ENCODE measurements around the gene DAGLA.
"Not testable (repeated sequence)": the region's sequence is repeated elsewhere in the genome, so short reads cannot be mapped to it uniquely, and the experiment has no call there.

DAGLA gene

DNA sequence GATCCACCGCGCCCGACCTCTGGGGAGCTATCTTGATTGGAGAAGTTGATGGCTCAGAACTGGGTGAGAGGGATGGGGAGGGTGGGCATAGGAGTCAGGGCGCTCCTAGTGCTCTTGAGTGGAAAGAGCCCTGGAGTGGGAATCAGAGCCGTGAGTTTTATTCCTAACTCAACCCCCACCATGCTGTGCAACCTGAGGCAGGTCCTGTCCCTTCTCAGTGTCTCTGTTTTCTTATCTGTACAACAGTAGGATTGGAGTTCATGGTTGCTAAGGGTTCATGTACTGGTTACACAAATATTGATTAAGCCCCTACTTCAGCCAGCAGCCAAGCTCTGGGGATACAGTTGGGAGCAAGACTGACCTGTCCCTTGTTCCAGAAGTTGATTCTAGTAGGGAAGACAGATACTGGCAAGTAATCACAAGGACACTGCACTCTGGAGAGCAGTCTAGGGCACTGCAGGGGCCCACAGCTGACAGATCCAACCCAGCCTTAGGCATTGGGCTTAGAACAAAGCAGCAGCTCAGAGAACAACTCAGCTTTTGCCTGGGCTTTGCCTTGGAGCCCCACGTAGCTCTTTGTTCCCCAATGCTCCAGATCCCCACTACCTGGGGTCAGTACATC is 12.4 kb upstream of the DAGLA start:
- DNase-seq: no peak

DNA sequence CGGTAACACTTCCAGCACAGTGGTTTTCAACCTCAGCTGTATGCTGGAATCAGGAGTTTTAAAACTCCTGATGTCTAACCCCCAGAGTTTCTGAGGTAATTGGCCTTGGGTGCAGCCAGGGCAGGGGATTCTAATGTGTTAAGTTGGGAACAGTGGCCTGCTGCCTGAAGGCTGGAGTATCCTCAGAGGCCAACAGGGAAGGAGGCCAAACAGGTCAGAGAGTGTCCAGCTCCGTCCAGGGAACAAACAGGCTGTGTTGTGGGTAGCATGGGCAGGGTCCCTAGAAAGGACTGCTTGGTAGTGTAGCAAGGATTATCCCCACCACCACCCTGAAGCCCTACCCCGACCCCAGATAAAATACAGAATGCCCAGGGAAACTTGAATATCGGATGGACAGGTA is 10.8 kb upstream of the DAGLA start:
- DNase-seq: no peak

DNA sequence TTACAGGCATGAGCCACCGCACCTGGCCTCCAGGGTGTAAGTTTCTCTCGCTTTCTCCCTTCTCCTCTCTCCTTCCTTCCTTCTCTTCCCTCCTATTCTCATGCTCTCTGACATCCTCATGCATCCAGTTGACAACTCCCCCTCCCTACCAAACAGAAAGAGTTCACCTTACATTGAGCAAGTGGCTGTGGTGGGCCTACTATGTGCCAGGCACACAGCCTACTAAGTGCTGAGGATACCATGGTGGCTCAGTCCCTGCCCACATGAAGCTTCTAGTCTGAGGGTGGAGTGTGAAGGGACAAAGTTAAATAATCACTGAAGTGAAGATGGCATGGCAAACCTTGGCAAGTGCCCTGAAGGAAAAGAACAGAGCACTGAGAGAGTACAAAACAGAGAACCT is 9.6 kb upstream of the DAGLA start:
- no peak for DNase-seq

DNA sequence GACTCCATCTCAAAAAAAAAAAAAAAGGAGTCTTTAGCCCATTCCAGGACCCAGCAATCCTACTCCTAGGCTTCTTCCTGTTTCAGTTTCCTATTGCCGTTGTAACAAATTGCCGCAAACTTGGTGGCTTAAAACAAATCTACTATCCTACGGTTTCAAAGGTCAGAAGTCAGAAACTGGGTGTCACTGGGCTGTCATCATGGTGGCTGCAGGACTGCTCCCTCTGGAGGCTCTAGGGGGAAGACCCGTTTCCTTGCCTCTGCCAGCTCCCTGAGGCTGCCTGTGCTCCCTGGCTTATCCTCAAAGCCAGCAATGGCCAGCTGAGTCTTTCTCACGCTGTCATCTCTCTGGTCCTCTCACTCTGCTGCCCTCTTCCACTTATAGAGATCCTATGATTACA is 8.7 kb upstream of the DAGLA start:
- DNase-seq: no peak

DNA sequence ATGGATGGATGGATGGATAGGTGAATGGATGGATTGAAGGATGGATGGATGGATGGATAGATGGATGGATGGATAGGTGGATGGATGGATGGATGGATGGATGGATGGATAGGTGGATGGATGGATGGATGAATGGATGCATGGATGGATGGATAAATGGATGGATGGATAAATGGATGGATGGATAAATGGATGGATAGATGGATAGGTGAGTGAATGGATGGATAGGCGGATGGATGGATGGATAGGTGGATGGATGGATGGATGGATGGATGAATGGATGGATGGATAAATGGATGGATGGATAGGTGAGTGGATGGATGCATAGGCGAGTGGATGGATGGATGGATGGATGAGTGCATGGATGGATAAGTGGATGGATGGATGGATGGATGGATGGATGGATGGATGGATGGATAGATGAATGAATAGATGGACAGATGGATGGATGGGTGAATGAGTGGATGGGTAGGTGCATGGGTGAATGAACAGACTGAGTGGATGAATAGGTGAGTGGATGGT is 6.2 kb upstream of the DAGLA start:
- not testable (repeated sequence) for DNase-seq

DNA sequence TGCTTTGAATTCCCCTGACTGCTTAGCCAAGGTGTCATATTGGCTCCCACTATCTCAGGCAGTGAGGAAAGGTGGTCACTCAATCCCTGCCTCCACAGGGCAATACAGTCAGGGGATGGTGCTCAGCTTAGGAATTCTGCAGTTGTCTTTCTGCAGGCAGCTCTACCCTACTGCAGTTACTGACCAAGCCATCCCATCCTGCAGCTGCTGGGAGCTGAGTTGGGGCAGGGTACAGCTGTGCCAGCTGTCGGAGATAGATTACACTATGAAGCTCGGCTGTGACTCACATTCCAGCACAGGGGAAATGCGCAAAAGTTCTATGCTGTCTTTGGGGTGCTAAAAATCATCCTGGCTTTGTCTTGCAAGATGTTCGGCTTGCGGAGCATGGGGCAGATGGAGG is 4.4 kb upstream of the DAGLA start:
- DNase-seq: no peak

DNA sequence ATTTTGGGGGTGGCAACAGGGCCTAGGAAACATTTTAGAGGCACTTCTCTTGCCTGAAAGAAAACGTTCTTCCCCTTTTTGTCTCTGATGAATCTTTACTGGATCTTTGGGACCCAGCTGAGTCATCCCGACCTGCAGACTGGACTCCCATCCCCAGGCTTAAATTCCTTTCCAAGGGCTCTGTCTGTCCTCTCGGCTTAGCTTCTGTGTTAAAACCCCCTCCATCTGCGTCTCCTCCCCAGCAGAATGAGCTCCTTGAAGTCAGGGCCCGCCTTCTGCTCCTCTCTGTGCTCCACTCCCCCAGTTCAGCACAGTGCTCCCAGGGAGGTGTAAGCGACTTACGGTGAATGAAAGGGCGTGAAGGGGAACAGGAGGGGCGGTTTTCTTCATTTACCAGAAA is 895 bp upstream of the DAGLA start:
- DNase-seq: no peak

DNA sequence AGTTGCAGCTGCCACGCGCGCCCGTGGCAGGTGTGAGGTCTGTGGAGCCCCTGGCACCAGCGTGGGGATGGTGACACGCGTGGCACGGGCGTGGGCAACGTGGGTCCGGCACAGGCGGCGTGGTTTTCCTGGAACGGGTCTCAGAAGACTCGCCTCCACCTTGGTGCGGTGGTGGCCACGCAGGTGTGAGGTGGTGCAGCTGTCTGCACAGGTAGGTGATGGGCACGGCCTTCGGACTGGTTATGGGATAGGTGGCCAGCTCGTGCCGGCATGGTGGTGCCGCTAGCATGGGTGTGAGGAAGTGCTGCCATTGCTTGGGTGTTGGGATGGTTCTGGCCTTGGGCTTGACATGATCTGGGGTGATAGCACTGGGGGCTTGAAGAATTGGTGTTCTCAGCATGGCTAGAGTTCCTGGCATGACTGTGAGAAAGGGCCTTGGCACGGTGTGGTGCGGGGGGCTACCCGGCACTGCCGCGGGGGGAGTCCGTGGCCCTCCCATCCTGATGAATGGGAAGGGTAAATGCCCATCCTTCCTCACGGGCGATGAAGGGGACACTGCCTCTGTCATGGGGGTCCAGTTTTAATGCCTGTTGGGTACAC is 531 bp downstream of the DAGLA start:
- DNase-seq: no peak

DNA sequence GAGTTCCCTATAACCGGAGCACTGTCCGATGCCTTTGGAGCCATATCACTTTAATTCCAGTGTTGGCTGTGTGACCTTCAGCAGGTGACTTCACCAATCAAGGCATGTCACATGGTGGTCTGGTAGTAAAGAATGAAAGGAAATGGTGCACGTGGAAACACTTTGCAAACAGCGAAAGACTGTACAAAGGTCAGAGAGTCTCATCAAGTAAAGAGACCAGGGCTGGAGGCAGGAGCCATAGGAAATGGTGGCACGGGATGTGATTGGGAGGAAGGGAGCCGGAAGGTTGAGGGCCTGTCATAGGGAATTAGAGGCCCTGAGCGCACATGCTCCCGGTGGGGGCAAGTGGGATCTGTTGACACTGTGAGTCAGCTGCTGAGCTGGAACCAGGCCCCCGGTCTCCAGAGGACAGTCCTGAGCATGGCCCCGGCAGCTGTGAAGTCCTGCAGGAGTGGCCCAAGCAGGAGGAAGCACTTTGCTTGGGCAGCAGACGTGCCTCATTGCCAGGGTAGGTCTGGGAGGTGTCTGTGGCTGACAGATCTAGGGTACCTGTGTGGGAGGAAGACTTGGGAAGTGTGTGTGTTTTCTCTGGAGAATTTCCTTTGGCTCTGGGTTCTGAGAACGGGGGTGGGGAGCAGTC is 2.0 kb downstream of the DAGLA start:
- no peak for DNase-seq

DNA sequence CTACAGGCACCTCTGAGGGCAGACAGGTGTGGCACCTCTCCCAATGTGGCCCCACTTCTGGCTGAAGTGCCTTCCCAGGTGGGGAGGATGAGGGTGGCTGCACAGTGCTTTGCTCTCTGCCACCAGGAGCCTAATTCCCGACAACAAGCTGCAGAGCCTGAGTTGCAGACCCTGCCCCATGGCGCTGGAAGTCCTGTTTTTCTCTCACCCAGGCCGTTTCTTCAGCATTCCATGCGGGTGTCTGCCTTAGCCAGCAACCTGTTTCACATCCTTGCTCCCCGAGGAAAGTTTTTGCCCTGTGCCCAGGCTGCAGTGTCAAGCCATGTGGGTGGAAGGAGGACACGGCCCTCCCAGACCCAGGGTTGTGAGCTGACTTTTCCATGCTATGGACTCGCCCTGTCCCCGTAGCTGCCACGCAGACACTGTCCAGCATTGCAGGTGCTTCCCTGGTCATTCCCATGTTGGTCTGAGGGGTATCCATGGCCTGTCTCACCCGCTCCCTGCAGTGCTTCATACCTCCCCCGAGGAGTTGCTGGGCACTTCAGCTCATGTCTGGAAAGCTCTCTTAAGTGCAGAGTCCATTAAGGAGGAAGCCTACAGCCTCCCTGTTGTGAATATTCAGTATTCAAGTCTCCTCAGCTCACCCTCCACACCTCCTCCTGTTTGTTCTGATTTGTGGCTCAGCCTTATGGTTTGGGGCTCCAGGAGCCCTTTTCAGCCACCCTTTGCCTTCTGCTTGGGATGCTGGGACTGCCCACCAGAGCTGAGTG is 2.9 kb downstream of the DAGLA start:
- no peak for DNase-seq

DNA sequence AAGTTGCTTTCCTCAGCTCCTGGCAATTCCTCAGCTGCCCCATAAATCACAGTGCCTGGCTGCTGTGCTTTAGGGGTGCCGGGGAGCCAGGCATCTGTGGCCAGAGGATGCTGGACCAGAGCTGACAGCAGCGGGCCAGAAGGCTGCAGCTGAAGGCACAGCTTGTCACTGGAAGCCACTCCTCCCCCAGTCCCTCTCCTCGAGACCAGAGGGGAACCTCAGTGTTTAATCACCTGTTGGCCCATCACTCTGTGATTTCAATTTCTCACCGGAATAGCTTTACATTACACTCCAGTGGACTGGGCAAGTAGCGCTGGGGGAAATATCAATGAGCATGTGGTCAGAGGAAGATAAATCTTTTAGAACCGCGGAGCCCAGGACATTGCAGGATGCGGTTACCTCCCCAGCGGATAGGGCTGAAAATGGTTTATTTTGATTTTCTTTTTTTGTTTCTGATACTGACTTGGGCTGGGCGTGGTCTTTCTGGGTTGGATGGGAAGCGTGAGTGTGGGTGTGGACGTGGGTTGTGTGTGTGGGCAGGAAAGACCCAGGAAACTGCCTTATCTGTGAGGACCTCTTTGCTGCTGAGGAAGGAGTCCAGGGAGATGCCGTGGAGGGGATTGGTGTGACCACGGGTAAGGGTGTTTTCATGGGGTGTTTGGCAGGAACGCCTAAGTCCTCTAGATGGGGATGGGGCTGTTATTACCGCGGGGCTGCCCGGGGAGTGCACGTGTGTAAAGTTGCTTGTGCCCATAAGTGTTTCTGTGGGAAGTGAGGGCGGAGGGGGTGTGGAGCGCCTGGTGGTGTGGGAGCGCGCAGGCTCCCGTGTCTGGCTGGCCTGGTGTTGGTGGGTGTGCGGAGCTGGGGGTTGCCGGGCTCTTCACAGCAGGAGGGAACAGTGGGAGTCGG is 4.0 kb downstream of the DAGLA start:
- DNase-seq: no peak

DNA sequence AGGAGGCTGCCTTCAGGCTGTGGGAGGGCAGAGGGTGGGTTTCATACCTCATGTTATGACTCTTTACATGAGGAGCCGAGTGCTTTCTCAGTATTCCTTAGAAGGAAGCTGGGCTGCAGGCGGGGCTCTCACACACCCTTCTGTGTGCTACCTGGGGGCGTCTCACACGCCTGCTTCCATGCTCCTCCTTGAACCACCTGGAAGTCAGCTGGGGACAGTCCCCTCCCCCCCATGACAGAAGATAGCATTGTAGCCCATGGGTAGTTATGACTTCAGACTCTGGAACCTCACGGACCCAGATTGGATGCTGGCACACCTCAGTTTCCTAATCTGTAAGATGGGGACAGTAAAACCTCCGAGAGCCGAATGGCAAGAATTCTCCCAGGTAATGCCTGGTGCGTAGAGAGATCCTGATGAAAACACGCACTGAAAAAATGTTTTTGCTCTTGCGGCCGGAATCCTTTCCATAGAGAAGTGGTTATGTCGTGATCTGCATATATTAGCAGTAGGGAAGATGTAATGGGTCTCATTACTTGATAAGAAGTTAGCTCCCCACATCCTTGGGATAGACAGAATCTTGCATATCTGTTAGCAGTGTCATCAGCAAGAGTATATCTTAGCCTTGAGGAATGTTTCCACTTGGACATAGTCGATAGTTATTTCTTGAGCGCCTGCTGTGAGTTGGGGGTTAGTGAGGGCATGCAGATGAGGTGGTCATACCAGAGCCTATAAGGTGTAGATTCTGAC is 4.9 kb downstream of the DAGLA start:
- DNase-seq: no peak

DNA sequence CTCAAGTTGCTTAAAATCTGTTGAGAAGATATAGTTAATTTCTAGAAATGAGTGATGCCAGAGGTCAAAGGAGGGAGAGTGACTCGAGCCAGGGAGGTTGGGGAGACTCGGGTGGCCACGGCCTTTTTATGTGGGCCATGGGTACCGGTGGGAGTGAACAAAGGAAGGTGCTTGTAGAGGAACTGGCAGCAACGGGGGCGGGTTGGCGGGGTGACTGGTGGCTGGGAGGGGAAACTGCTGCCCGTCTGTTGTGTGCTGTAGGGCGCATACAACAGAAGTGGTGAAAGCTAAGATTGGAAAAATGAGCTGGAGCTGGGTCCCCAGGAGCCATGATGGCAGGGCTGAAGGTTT is 5.4 kb downstream of the DAGLA start:
- DNase-seq: no peak

DNA sequence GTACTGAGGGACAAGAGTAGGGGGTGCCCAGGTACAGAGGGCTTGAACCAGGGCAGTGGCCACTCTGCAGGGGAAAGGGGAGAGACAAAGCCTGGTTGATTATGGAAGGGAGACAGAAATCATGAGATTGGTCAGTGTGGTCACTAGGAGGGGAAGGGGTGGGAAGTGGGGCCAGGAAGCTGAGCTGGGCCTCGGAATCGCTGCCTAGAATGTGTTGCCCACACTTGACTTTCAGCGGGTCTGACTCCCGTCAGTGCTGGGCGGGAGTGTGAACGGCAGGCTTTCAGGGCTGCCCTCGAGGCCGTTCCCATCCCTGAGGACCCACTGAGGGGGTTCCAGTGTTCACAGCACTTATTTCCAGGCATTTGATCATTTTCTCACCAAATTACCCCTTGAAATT is 5.9 kb downstream of the DAGLA start:
- no peak for DNase-seq

DNA sequence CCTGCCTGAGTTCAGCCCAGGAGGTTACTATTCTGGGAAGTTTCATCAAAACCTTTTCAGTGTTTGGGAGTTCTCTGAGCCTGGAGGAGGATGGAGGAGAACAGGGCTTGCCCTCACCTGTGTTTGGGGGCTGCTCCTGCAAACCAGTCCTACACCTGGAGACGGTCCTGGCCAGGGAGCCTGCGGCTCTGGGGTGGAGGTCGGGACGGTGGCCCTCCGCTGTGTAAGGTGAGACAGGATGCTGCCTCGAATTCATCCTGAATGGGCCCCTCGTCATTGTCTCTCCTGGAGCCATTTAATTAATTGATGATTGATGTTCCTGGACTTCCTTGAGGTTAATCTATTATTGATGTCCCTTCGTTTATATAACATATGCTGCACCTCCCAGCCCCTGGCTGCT is 6.3 kb downstream of the DAGLA start:
- DNase-seq: no peak

DNA sequence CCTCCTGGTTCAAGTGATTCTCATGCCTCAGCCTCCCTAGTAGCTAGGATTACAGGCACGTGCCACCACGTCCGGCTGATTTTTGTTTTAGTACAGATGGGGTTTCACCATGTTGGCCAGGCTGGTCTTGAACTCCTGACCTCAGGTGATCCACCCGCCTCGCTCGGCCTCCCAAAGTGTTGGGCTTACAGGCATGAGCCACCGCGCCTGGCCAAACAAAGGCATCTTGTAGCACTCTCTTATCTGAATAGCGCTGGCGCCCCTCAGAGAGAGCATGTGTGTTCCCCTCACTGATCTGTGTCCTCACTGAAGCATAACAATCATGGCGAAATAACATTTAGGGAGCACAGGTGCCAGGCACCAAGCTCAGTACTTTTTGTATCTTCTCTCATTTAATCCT is 7.2 kb downstream of the DAGLA start:
- DNase-seq: no peak

DNA sequence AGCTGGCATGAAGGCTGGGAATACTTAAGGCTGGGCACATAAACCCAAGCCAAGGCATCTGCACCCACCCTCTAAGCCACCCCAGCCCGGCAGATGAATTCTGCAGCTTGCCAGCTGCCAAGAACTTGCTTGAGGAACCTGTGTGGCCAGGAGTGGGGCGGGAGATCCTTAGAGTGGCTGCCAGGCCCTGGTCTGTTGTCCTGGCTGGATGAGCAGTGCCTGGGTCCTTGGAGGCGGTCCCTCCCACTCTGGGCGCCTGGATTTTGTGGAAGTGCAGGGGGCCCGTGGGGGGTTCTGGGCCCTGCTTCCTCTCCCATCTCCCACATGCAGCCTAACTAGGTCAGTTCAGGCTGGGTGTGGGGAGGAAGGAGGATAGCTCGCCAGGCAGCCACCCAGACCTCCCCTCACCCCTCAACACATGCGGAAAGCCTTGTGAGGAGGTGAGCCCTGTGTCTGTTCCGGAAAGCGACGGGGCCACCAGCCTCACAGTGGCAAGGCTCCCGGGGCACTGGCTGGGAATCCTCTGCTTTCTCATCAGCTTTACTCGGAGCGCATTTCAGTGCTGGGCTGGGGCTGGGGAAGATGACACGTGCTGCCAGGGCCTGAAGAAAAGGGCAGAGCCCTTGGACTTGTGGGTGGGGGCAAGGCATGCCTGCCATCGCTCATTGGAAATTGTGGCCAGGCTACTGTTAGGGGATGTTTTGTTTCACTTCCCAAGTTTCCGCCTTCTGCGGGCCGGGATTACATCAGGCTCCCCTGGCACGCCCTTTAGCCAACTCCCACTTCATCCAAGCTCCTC is 8.4 kb downstream of the DAGLA start:
- no peak for DNase-seq

DNA sequence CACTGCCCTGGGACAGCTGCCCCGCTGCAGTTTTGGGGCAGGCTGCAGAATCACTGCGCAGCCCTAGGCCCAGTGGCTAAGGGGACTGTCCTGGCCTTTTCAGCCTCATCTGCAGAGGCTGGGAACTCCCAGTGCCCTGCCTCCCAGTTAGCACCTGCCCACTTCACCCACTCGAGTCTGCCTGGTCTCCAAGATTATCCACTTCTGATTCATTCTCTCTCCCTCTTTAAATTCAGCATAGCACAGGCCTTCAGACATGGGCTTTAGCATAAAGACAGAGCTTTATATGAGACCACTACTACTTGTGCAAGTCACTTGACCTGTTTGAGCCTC is 8.9 kb downstream of the DAGLA start:
- DNase-seq: no peak

DNA sequence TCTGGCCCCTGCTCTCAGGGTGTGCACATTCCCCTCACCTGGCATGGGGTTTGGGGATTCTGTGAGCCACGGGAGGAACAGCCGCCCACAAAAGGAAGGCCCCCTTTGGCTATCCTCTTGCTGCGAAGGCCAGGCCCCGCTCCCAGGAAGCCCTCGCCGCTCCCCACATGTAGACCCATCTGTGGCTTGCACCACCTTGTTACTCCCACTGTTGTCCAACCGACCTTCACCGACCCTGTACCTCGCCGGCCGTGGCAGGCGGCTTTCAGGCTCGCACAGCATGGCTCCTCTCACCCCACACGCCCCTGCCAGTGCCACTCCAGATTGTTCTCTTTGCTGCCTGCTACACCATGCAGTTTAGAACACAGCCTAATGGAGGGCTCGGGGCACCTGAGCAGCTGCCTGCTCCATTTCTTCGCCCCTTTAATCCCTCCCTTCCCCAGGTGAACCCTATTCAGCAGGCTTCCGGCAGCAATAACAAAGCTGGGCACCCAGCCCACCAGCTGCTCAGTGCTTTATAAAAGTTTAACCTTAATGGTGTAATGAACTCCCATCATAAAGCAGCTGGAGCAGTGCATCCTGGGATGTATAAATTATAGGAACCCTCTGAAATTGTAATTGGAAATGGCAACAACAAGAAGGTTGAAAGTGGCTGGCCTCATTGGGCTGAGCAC is 10.7 kb downstream of the DAGLA start:
- DNase-seq: no peak

DNA sequence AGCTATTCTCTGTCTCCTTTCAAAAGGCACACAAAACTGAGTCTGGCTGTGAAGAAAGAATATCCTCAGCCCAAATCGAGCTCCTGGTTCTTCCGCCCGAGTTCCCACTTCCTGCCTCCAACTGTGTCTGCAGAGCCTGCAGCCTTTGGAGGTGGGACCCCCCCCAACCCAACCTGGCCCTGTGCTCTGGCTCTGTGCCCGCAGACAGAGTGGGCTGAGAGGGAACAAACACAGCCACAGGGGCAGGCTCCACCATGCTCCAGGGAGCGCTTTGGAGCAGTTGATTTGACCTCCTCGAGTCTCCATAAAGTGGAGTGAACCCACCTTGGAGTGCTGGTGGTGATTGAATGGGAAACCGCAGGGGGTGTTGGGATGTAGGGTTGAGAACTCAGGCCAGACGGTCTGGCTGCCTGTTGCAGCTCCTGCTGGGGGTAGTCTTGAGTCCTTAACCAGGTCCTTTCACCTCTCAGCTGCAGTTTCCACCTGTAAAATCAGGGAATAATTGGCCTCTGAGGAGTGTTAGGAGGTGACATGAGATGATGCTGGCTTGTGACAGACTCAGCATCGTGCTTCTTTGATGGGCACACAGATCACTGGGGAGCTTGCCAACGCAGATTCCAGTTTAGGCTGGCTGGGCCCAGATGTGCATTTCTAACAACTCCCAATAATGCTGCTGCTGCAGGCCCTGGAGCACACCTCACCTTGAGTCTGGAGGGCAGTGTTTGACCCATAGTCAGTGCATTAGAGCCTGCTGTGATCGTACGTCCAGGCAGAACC is 11.4 kb downstream of the DAGLA start:
- DNase-seq: no peak
